Breast epithelium (tissue), 4 donors: ENCODE measurements around the gene TENT4A. TPM values are rescaled to one million over a fixed set of nuclear protein-coding genes. Genes with fewer than 3 reads are reported as not detected.

Source experiments
- DNase-seq, 2 donors: peaks; one replicate each; pipeline ENCODE4 v3.0.0-alpha.2; 2019; ENCODE audit warnings: low spot score in 2 of 2
- H3K27ac ChIP-seq, 2 donors: fragments of 200-600 bp; sonication (generic) in 1 of 2; one replicate each; pipeline ENCODE4 v1.5.1; 2016 to 2019; ENCODE audit warnings: mild to moderate bottlenecking in 1 of 2
- H3K27me3 ChIP-seq, 2 donors: fragments of 200-600 bp; sonication (generic) in 1 of 2; one replicate each; pipeline versions ENCODE4 v1.5.1 to v1.6.0; 2017 to 2019; ENCODE audit warnings: control low read depth in 1 of 2, mild to moderate bottlenecking in 1 of 2
- H3K36me3 ChIP-seq: fragments of 200-600 bp; one replicate; pipeline ENCODE4 v1.5.1; 2019
- H3K4me1 ChIP-seq, 2 donors: fragments of 200-600 bp; sonication (generic); one replicate each; pipeline ENCODE4 v1.5.1; 2016 to 2019; ENCODE audit warnings: control low read depth in 1 of 2
- H3K4me3 ChIP-seq, 3 donors: fragments of 200-600 bp; sonication (generic); 1 replicate in 2 of 3; 2 replicates in 1 of 3; pipeline ENCODE4 v1.5.1; 2016 to 2019; ENCODE audit warnings: mild to moderate bottlenecking in 3 of 3, moderate library complexity in 2 of 3
- H3K9me3 ChIP-seq, 2 donors: fragments of 200-600 bp; sonication (generic) in 1 of 2; one replicate each; pipeline ENCODE4 v1.5.1; 2016 to 2019; ENCODE audit warnings: control low read depth in 1 of 2
- POLR2A ChIP-seq: fragments of 450-650 bp; IDR thresholded peaks from one replicate; pipeline ENCODE4 v1.6.1; 2016; ENCODE audit warnings: antibody characterized with exemption, mild to moderate bottlenecking, moderate library complexity
- POLR2AphosphoS5 ChIP-seq, 3 donors: sonication (generic); formaldehyde crosslinking; IDR thresholded peaks; one replicate each; pipeline ENCODE4 v1.6.1; 2017; ENCODE audit warnings: antibody characterized with exemption in 3 of 3
- intact Hi-C: fragments of 100-400 bp; cut with DNase I; formaldehyde crosslinking; loops from one replicate; pipeline ENCODE4 v1.15.1; 2023; ENCODE audit warnings: low total_unique reads
- total RNA-seq, 3 donors: library from RNA; depleted of rRNA; stranded (reverse); fragments of >200 nt; gene quantifications; one replicate each; pipeline ENCODE4 v1.1.0, GENCODE V29; 2016
- TF ChIP-seq, protein P1 (sequence below), 3 donors: fragments of 450-650 bp; IDR thresholded peaks; one replicate each; pipeline ENCODE4 v1.5.1; 2016 to 2017; ENCODE audit warnings: antibody characterized with exemption in 3 of 3, mild to moderate bottlenecking in 3 of 3, moderate library complexity in 3 of 3

TENT4A gene
- total RNA-seq, 3 donors from 2014 or later: 24.1 to 26.2 (median 24.8) TPM

DNA sequence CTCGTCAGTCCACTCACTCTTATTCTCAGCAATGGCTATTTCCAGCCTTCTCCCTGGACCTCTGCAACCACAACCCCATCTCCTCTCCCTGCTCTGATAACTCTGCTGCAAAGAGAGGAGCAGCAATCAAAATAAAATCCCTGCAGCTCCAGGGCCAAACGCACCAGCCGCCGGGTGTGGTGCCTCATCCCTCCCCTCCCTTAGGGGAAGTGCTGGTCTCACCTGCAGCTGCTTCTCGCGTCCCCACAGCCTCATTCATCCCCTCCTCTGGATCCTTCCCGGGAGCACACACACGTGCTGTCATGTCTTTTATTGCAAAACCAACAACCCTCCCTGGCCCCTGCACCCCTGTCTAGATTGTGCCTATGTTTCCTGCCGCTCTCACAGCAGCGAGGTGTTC is 77.8 kb downstream of the TENT4A start:
- DNase-seq: no peak
- no peak overlapping the region for H3K4me3 ChIP-seq
- H3K27ac ChIP-seq: no peak overlapping the region
- TF ChIP-seq POLR2A (no peak), POLR2AphosphoS5 (IDR thresholded peaks at IDR 0.05) (no peak)
- TF ChIP-seq, protein P1, sequence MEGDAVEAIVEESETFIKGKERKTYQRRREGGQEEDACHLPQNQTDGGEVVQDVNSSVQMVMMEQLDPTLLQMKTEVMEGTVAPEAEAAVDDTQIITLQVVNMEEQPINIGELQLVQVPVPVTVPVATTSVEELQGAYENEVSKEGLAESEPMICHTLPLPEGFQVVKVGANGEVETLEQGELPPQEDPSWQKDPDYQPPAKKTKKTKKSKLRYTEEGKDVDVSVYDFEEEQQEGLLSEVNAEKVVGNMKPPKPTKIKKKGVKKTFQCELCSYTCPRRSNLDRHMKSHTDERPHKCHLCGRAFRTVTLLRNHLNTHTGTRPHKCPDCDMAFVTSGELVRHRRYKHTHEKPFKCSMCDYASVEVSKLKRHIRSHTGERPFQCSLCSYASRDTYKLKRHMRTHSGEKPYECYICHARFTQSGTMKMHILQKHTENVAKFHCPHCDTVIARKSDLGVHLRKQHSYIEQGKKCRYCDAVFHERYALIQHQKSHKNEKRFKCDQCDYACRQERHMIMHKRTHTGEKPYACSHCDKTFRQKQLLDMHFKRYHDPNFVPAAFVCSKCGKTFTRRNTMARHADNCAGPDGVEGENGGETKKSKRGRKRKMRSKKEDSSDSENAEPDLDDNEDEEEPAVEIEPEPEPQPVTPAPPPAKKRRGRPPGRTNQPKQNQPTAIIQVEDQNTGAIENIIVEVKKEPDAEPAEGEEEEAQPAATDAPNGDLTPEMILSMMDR (IDR thresholded peaks at IDR 0.05): no peak
- no peaks in the 10 kb centered on the region for H3K9me3 ChIP-seq
- no peaks in the 10 kb centered on the region for H3K27me3 ChIP-seq
- H3K4me1 ChIP-seq: no peaks in the 10 kb centered on the region
- no peaks in the 10 kb centered on the region for H3K36me3 ChIP-seq
- intact Hi-C loops: loop anchor here (5.0 kb wide), 1 partner anchor 721 kb away; no protein-coding TSS in a partner anchor

DNA sequence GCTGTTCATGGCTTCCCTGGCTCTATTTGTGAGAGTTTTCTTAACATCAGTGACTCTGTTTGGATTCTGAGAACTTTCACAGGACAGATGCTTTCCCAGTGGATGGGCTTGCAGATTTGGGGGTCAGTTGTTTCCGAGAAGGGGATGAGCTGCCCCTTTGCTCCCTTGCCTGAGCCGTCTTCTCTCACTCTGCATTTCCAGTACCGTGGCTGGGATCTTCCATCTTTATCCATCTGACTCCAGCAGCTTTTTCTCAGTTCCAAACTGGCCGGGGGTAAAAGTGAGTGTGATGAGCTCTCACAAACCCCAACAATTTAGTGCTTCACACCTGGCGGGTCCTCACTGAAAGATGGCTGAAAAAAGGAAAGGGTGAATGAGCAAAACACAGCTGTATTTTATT is 79.1 kb downstream of the TENT4A start:
- no peaks in the 10 kb centered on the region for H3K4me1 ChIP-seq
- DNase-seq: no peak
- intact Hi-C loops: loop anchor here (5.0 kb wide), 1 partner anchor 720 kb away; no protein-coding TSS in a partner anchor
- H3K27ac ChIP-seq: no peak overlapping the region
- H3K27me3 ChIP-seq: no peaks in the 10 kb centered on the region
- H3K4me3 ChIP-seq: no peak overlapping the region
- H3K36me3 ChIP-seq: no peaks in the 10 kb centered on the region
- TF ChIP-seq POLR2A (no peak), POLR2AphosphoS5 (IDR thresholded peaks at IDR 0.05) (no peak)
- TF ChIP-seq, protein P1 (IDR thresholded peaks at IDR 0.05): no peak
- H3K9me3 ChIP-seq: no peaks in the 10 kb centered on the region

DNA sequence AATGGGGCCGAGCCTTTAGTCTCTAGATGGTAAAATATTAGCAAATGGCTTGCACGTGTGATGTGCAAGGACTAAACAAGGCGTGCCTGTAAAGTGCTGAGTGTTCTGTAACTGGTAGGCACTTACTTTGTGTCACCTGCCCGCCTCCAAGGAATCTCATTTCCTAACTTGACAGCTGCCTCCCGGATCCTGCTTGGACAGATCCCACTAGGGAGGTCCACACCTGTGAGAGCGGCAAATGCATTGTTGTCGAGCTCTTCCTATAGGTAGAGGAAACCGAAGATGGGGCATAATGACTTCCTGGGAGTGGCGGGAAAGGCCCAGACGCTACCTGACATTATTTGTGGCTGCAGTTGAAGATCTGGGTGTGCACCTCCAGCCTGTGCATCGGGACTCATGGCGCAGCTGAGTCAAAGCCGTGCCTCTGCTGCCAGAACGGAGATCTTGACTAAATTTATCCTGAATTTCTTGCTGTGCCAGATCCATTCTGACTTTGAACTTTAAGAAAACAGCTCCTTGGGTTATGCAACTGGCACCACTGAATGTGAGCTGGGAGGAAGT is 79.8 kb downstream of the TENT4A start:
- Histone ChIP-seq H3K27ac (no peak overlapping the region), H3K9me3 (no peaks in the 10 kb centered on the region), H3K36me3 (no peaks in the 10 kb centered on the region), H3K27me3 (no peaks in the 10 kb centered on the region), H3K4me3 (no peak overlapping the region), H3K4me1 (no peaks in the 10 kb centered on the region)
- DNase-seq: no peak
- intact Hi-C loops: loop anchor here (5.0 kb wide), 1 partner anchor 719 kb away; no protein-coding TSS in a partner anchor
- no peak for TF ChIP-seq POLR2AphosphoS5 (IDR thresholded peaks at IDR 0.05)
- no peak for TF ChIP-seq POLR2A
- TF ChIP-seq, protein P1 (IDR thresholded peaks at IDR 0.05): no peak

DNA sequence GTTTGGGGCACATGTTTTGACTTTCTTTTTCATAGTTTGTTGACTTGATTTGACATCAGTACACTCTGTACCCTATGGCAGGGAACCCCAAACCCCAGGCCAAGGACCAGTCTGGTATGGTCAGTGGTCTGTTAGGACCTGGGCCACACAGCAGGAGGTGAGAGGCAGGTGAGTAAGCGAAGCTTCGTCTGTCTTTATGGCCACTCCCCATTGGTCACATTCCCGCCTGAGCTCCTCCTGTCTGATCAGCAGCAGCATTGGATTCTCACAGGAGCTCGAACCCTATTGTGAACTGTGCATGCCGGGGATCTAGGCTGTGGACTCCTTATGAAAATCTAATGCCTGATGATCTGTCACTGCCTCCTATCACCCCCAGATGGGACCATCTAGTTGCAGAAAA is 88.0 kb downstream of the TENT4A start:
- Histone ChIP-seq H3K4me1 (no peaks in the 10 kb centered on the region), H3K36me3 (no peaks in the 10 kb centered on the region), H3K4me3 (no peak overlapping the region), H3K27ac (no peak overlapping the region), H3K27me3 (no peaks in the 10 kb centered on the region), H3K9me3 (no peaks in the 10 kb centered on the region)
- intact Hi-C loops: no loop called here
- TF ChIP-seq, protein P1 (IDR thresholded peaks at IDR 0.05): no peak
- TF ChIP-seq POLR2A (no peak), POLR2AphosphoS5 (IDR thresholded peaks at IDR 0.05) (no peak)
- no peak for DNase-seq

DNA sequence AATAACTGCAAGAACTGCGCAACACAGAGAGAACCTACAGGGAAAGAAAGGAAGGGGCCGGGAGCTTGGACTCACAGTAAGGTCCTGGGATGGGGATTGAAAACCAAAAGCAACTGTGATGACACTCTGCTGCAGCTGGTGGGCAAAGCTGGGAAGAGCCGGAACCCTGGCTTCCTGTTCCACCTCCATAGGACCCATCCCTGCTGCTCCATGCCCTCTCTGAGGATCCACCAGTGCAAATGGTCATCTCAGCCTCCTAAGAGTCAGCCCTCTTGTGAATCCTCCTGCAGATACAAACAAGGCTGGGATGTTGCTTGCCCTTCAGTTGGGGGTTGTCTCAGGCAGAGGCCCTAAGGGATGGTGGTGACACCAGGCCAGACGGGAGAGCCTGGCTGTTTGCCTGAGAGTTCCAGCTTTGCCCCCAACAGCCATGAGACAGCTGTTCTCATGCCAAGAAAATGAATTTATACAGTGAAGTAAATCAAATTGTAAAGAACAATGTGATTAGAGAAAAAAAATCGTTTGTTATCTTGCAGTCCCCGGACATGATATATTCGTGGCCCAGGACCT is 90.8 kb downstream of the TENT4A start:
- Histone ChIP-seq H3K27me3 (no peaks in the 10 kb centered on the region), H3K9me3 (no peaks in the 10 kb centered on the region), H3K27ac (no peak overlapping the region), H3K4me3 (no peak overlapping the region), H3K4me1 (no peaks in the 10 kb centered on the region), H3K36me3 (no peaks in the 10 kb centered on the region)
- intact Hi-C loops: no loop called here
- DNase-seq: no peak
- TF ChIP-seq POLR2A (no peak), POLR2AphosphoS5 (IDR thresholded peaks at IDR 0.05) (no peak)
- TF ChIP-seq, protein P1 (IDR thresholded peaks at IDR 0.05): no peak
